K562 (cell line): ENCODE data around the gene ISG20. TPM values are rescaled to one million over a fixed set of nuclear protein-coding genes. Genes with fewer than 3 reads are reported as not detected.

ENCODE experiments used
- ATAC-seq: fragments of 200-7000 bp; cut with Tn5 transposase; 3 replicates; pipeline ENCODE4 v1.9.1; 2020; ENCODE audit warnings: moderate library complexity
- BruUV-seq: library from RNA; stranded (reverse); fragments of 400-500 nt; replicated peaks from 2 replicates; lab custom pipeline; 2021; lab: Mats Ljungman, UMichigan
- CTCF ChIA-PET: fragments of 300-600 bp; formaldehyde crosslinking; extraction: SDS; loops from one replicate; lab custom pipeline; 2021; ENCODE audit warnings: low intra/inter-chr PET ratio; lab: Yijun Ruan, JAX
- POLR2A ChIA-PET: fragments of 300-600, 350-650 bp; sonication (Branson Sonifier 250); formaldehyde crosslinking; extraction: SDS; loops from one replicate; lab custom pipeline; 2021; ENCODE audit warnings: antibody characterized with exemption, inconsistent platforms; lab: Yijun Ruan, JAX
- DNase-seq, 4 experiments: peaks; one replicate each; pipeline versions ENCODE4 v3.0.0 to v3.0.0-alpha.2; 2011 to 2018; ENCODE audit warnings: low spot score in 3 of 4, mixed read lengths in 3 of 4; ENCODE audit errors: extremely low read depth in 1 of 4
- FAIRE-seq: peaks from 2 replicates; lab custom pipeline; 2011; peaks lifted over from hg19 to GRCh38; lab: Jason Lieb, UNC
- H2AFZ ChIP-seq: 2 replicates; pipeline ENCODE4 v1.6.0; 2011; ENCODE audit warnings: low read depth, low read length, control low read depth, inconsistent platforms
- H3K27ac ChIP-seq: fragments of 200-600 bp; 3 replicates; pipeline ENCODE4 v1.8.0; 2011; ENCODE audit warnings: low read depth, mild to moderate bottlenecking, control low read depth, inconsistent platforms, low read length, moderate library complexity, mixed read lengths; ENCODE audit errors: extremely low read depth
- H3K27me3 ChIP-seq, 2 experiments: fragments of 300-600 bp in 1 of 2; 2 replicates in 1 of 2; 3 replicates in 1 of 2; pipeline versions ENCODE4 v1.6.0 to v1.8.0; 2011; ENCODE audit warnings: inconsistent platforms in 2 of 2, low read length in 2 of 2, mild to moderate bottlenecking in 1 of 2, mixed read lengths in 1 of 2, moderate library complexity in 1 of 2; ENCODE audit not compliant: control insufficient read depth in 2 of 2, insufficient read depth in 2 of 2
- H3K36me3 ChIP-seq: fragments of 300-600 bp; 3 replicates; pipeline ENCODE4 v1.8.0; 2011; ENCODE audit warnings: mild to moderate bottlenecking, low read length, inconsistent platforms; ENCODE audit not compliant: control insufficient read depth, insufficient read depth
- H3K4me1 ChIP-seq, 2 experiments: fragments of 200-600 bp in 1 of 2; replicated peaks in 1 of 2; 2 replicates in 1 of 2; 3 replicates in 1 of 2; pipeline versions ENCODE4 v1.5.1 to v1.8.0; 2011; ENCODE audit warnings: inconsistent platforms in 2 of 2, low read length in 2 of 2, mild to moderate bottlenecking in 1 of 2, mixed read lengths in 1 of 2, moderate library complexity in 1 of 2; ENCODE audit not compliant: control insufficient read depth in 2 of 2, insufficient read depth in 2 of 2
- H3K4me2 ChIP-seq: 2 replicates; pipeline ENCODE4 v1.6.1; 2011; ENCODE audit warnings: low read length, control low read depth, inconsistent platforms, mixed read lengths; ENCODE audit not compliant: insufficient read depth
- H3K4me3 ChIP-seq: fragments of 200-600 bp; sonication (generic), shearing (Covaris generic); 2 replicates; pipeline ENCODE4 v1.5.1; 2016; ENCODE audit warnings: control low read depth, inconsistent platforms
- H3K79me2 ChIP-seq: fragments of 200-600 bp; 3 replicates; pipeline ENCODE4 v1.8.0; 2011; ENCODE audit warnings: low read length, inconsistent platforms; ENCODE audit not compliant: control insufficient read depth, insufficient read depth
- H3K9ac ChIP-seq, 2 experiments: 2 replicates each; pipeline versions ENCODE4 v1.6.0 to v1.6.1; 2011; ENCODE audit warnings: low read depth in 2 of 2, low read length in 2 of 2, control low read depth in 1 of 2, inconsistent platforms in 1 of 2, mild to moderate bottlenecking in 1 of 2, mixed read lengths in 1 of 2; ENCODE audit not compliant: insufficient read depth in 1 of 2
- H3K9me1 ChIP-seq: one replicate; pipeline ENCODE4 v1.6.0; 2011; ENCODE audit warnings: inconsistent platforms, mild to moderate bottlenecking, low read length, moderate library complexity; ENCODE audit not compliant: control insufficient read depth, insufficient read depth
- H3K9me3 ChIP-seq: replicated peaks from 2 replicates; pipeline ENCODE4 v1.5.1; 2011; ENCODE audit warnings: low read depth, low read length, inconsistent platforms; ENCODE audit not compliant: control insufficient read depth, insufficient read depth
- H4K20me1 ChIP-seq: replicated peaks from 2 replicates; pipeline ENCODE4 v1.6.1; 2011; ENCODE audit warnings: low read length, inconsistent platforms, mixed read lengths; ENCODE audit not compliant: control insufficient read depth, insufficient read depth
- BACH1 ChIP-seq: fragments of 200-800 bp; sonication (Bioruptor generic); IDR thresholded peaks from 2 replicates; pipeline ENCODE4 v1.6.1; 2016; ENCODE audit warnings: missing genetic modification characterization, missing compliant biosample characterization
- WGBS: fragments of 100-300 bp; shearing (Covaris generic); methylation state at CpG from one replicate; pipeline ENCODE4 v1.1.6; 2016; ENCODE audit warnings: low coverage, mixed read lengths; ENCODE audit not compliant: insufficient coverage; ENCODE audit errors: missing lambda C conversion rate; 5-methylcytosine and 5-hydroxymethylcytosine counted together
- in situ Hi-C: fragments of 300-500 bp; cut with MboI; formaldehyde crosslinking; loops from 4 replicates; pipeline ENCODE4 v1.15.0; 2018; ENCODE audit warnings: inconsistent platforms, mixed read lengths
- intact Hi-C: fragments of 100-400 bp; cut with micrococcal nuclease; formaldehyde crosslinking; loops from 2 replicates; pipeline ENCODE4 v1.14.2; 2022
- polyA plus RNA-seq, 8 experiments: library from polyadenylated mRNA; depleted of rRNA in 4 of 8; stranded (reverse) in 5 of 8; unstranded in 3 of 8; fragments of >200 nt; fragmentation: Nextera tagmentation in 2 of 8; fragmentation: Illumina TruSeq in 1 of 8; extraction: Ambion mirVana in 2 of 8; extraction: Trizol in 1 of 8; gene quantifications; 2 replicates each; pipeline versions ENCODE4 v1.2.1 to v1.2.3, GENCODE V29; 2011 to 2014; ENCODE audit warnings: inconsistent platforms in 1 of 8, missing spikeins in 1 of 8
- total RNA-seq, 7 experiments: library from RNA; depleted of rRNA in 6 of 7; stranded (reverse); fragments of >200 nt in 6 of 7; fragmentation: Illumina TruSeq in 2 of 7; extraction: Trizol in 2 of 7; gene quantifications; 2 replicates each; pipeline versions ENCODE4 v1.2.1 to v1.2.3, GENCODE V29; 2011 to 2021; ENCODE audit warnings: low replicate concordance in 1 of 7
- TF ChIP-seq, protein P1 (sequence below): fragments of 250-450 bp; sonication (Bioruptor Pico); IDR thresholded peaks from 2 replicates; pipeline ENCODE4 v1.8.0; 2021; ENCODE audit warnings: borderline replicate concordance, mild to moderate bottlenecking, moderate library complexity; ENCODE audit not compliant: poor library complexity, severe bottlenecking

Gene ISG20
- total and polyA plus RNA-seq, 9 of the 15 experiments (the other 6 are each of a cell fraction or from before 2014, with no cell fraction given) = 0.06 to 2.1 (median 1.00) TPM

DNA sequence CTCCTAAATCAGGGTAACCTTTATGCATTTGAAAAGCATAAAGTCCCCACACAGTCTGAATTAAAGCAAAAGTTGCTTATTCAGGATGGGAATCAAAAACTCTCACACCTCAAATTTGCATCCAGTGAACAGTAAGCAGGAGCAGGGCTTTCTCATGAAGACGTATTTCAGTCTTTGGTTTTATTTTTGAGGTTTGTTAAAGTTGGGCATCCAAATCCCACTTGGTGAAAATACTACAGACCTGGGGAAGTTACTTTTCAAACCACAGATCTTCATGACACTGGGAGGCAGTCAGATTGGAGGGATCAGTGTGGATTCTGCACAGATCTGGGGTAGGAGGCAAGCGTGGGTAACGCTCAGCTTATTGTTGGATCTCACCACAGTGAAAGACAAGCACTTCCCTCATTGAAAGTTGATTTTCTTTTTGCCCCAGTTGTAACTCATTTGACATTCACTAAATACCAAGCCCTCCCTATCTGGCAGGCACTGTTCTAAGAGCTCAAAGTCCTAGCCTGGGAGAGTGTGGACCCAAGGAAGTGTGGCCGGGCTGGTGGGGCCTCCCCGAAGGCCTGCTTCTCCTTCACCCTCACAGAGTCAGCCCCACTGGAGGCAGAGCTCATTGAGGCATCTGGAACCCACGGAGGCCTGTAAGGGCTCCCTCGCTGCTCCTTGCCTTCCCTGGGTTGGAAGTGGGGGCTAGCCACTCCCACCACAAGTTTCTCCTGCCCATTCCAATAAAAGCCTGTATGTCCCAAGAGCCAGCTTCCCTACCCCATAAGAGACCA lies 783 bp upstream of the ISG20 start:
- ChIA-PET POLR2A (interaction anchor here (0.6 to 1.8 kb wide), 10 partner anchors 9 to 910 kb away, joined by 3 to 10 read pairs (median 3); no protein-coding TSS in a partner anchor), CTCF (interaction anchor here (1.0 kb wide), 1 partner anchor 161 kb away, joined by 4 read pairs; no protein-coding TSS in a partner anchor)
- FAIRE-seq = peak; percentile 6
- peak overlapping the region; percentile 54 for H3K4me2 ChIP-seq
- intact Hi-C loops (loop anchor here (1.0 kb wide), 1 partner anchor 26 kb away; no protein-coding TSS in a partner anchor), in situ Hi-C loops (no loop called here)
- H3K27me3 ChIP-seq = no peaks in the 10 kb centered on the region
- TF ChIP-seq, protein P1, sequence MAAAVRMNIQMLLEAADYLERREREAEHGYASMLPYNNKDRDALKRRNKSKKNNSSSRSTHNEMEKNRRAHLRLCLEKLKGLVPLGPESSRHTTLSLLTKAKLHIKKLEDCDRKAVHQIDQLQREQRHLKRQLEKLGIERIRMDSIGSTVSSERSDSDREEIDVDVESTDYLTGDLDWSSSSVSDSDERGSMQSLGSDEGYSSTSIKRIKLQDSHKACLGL (CRISPR knock-in tag) = no peak
- TF ChIP-seq BACH1 (tag) = 0 out of 2 replicates have a peak, but pooled peaks have one; percentile 10
- peak overlapping the region; percentile 76 for H3K27ac ChIP-seq
- BruUV-seq = TSS peak; percentile 77
- WGBS = 32% methylated on average over 6 of the region's 7 CpGs
- H3K9me3 ChIP-seq = no peaks in the 10 kb centered on the region
- H3K9me1 ChIP-seq = no peaks in the 10 kb centered on the region
- no peaks in the 10 kb centered on the region for H3K79me2 ChIP-seq
- peak; percentile 9 for ATAC-seq
- H3K4me1 ChIP-seq = peaks cover 16 to 17% of the 10 kb centered on the region in 2 experiments; a peak in 4 of 5 replicates
- peak overlapping the region; percentile 71 for H2AFZ ChIP-seq
- H3K9ac ChIP-seq = peak overlapping the region; percentile 60 to 87; a peak in 3 of 4 replicates
- H3K36me3 ChIP-seq = peaks cover 21% of the 10 kb centered on the region; the same call in 2 of the 3 replicates
- H4K20me1 ChIP-seq = 0 out of 2 replicates have a peak, but pooled peaks cover 2% of the 10 kb centered on the region
- DNase-seq = peak in 1 of 4 experiments; percentile 15
- H3K4me3 ChIP-seq = peak overlapping the region; percentile 14
